ENCODE results near the gene ITIH5. TPM values are rescaled to one million over a fixed set of nuclear protein-coding genes. Genes with fewer than 3 reads are reported as not detected.
"Not testable (repeated sequence)": the region's sequence is repeated elsewhere in the genome, so short reads cannot be mapped to it uniquely, and the experiment has no call there.

The ITIH5 gene
- total RNA-seq (12.4 and 49.3 TPM in 2 replicates), polyA plus RNA-seq (0.11 and 0.22 TPM in 2 replicates), polyA minus RNA-seq (ENCODE audit: low replicate concordance) (not detected in 2 replicates)
- polyA plus RNA-seq (2012): 0.05 and 0.09 TPM in 2 replicates

DNA sequence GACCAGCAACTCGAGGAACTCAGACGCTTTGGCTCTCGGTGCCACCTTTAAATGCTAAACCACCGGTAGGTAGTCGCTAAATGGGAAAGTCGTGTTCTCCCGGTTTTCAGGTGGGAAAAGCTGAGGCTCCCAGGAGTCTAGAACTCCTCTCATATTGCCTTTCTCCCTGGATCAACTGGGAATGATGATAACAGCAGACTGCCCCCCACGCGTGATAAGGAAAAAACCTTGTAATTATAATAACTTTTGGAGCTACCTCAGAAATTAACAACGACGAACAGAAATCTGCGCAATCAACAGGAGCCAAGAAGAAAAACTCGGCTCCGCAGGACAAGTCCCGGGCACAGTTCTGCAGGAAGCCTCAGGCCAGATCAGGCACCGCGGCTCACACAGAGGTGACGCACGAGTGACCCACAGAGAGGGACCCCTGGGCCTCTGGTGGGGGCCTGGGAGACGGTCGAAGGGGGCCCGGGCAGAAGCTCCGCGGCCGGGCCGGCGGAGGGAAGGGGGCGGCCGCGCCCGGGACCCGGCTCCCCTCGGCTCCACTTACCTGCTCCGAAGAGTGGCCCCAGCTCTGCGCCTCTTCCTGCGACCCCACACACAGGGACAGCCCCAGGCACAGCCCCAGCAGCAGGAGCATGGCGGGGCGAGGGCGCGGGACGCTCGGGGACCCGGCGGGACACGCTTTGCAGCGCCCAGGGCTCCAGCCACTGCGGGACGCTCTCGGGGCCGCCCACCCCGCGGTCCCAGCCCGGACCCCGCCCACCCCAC, at the start of gene ITIH5:
ITIH5 (minus strand) TSS at position 714 of the 771 bp plus-strand sequence; CDS start at position 640, 74 bp downstream.
- H3K9me3 ChIP-seq (ENCODE audit: control insufficient read depth, insufficient read depth, low read depth, low read length): no peaks in the 10 kb centered on the region
- H3K4me3 ChIP-seq (replicated peaks in 1 of 4; ENCODE audit: control extremely low read depth in 1 of 4, insufficient read depth in 1 of 4, low read depth in 3 of 4, low read length in 4 of 4): peak within 1 kb of the TSS in 3 of 4 experiments; percentile 10 to 49 (median 44)
- no peaks in the 10 kb centered on the region for H4K20me1 ChIP-seq (ENCODE audit: control insufficient read depth, extremely low read depth, insufficient read depth, low read length)
- H3K79me2 ChIP-seq (ENCODE audit: control insufficient read depth, insufficient read depth, low read length): no peaks in the 10 kb centered on the region
- no peak within 1 kb of the TSS for H2AFZ ChIP-seq (ENCODE audit: low read length)
- DNase-seq (ENCODE audit: low read depth in 2 of 2): peak in 1 of 2 donors; percentile 5
- H3K27ac ChIP-seq (ENCODE audit: insufficient read depth, low read length): no peak within 1 kb of the TSS
- no peaks in the 10 kb centered on the region for H3K4me1 ChIP-seq (ENCODE audit: control insufficient read depth, extremely low read depth, insufficient read depth, low read length)
- H3K36me3 ChIP-seq (ENCODE audit: control insufficient read depth, insufficient read depth, low read length): no peaks in the 10 kb centered on the region
- no peak within 1 kb of the TSS for H3K4me2 ChIP-seq (ENCODE audit: extremely low read depth, insufficient read depth, low read length)
- TF ChIP-seq EZH2 (IDR thresholded peaks at IDR 0.05; ENCODE audit: low read length, missing control alignments): peak; percentile 82
- TF ChIP-seq, protein P1, sequence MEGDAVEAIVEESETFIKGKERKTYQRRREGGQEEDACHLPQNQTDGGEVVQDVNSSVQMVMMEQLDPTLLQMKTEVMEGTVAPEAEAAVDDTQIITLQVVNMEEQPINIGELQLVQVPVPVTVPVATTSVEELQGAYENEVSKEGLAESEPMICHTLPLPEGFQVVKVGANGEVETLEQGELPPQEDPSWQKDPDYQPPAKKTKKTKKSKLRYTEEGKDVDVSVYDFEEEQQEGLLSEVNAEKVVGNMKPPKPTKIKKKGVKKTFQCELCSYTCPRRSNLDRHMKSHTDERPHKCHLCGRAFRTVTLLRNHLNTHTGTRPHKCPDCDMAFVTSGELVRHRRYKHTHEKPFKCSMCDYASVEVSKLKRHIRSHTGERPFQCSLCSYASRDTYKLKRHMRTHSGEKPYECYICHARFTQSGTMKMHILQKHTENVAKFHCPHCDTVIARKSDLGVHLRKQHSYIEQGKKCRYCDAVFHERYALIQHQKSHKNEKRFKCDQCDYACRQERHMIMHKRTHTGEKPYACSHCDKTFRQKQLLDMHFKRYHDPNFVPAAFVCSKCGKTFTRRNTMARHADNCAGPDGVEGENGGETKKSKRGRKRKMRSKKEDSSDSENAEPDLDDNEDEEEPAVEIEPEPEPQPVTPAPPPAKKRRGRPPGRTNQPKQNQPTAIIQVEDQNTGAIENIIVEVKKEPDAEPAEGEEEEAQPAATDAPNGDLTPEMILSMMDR (conservative IDR thresholded peaks at IDR 0.05 in 1 of 2, IDR thresholded peaks at IDR 0.05 in 1 of 2; ENCODE audit: low read depth in 1 of 2, low read length in 2 of 2): no peak
- peaks cover 16% of the 10 kb centered on the region for H3K27me3 ChIP-seq (ENCODE audit: control insufficient read depth, insufficient read depth, low read length)
- H3K9ac ChIP-seq (ENCODE audit: insufficient read depth, low read length): no peak within 1 kb of the TSS

DNA sequence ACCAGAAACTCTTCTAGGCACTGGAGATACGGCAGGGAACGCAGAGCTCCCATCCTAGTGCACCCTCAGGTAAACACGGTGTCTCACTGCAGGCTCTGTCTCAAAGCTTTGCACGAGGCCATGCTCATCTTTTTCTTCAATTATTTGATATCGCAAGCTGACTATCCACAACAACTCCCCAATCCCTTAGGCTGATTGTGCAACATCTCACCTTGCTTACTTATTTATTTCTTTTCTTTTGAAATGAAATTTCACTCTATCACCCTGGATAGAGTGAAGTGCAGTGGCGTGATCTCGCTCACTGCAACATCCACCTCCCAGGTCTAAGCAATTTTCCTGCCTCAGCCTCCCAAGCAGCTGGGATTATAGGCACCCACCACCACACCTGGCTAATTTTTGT, 48.7 kb upstream of the ITIH5 start:
- no peak for DNase-seq (ENCODE audit: low read depth in 2 of 2)
- Histone ChIP-seq H2AFZ (ENCODE audit: low read length) (no peak overlapping the region), H3K9ac (ENCODE audit: insufficient read depth, low read length) (no peak overlapping the region), H3K27ac (ENCODE audit: insufficient read depth, low read length) (no peak overlapping the region), H3K36me3 (ENCODE audit: control insufficient read depth, insufficient read depth, low read length) (no peaks in the 10 kb centered on the region), H3K27me3 (ENCODE audit: control insufficient read depth, insufficient read depth, low read length) (no peaks in the 10 kb centered on the region), H3K79me2 (ENCODE audit: control insufficient read depth, insufficient read depth, low read length) (no peaks in the 10 kb centered on the region), H4K20me1 (ENCODE audit: control insufficient read depth, extremely low read depth, insufficient read depth, low read length) (no peaks in the 10 kb centered on the region), H3K4me3 (replicated peaks in 1 of 4; ENCODE audit: control extremely low read depth in 1 of 4, insufficient read depth in 1 of 4, low read depth in 3 of 4, low read length in 4 of 4) (no peak overlapping the region), H3K4me1 (ENCODE audit: control insufficient read depth, extremely low read depth, insufficient read depth, low read length) (no peaks in the 10 kb centered on the region), H3K4me2 (ENCODE audit: extremely low read depth, insufficient read depth, low read length) (no peak overlapping the region), H3K9me3 (ENCODE audit: control insufficient read depth, insufficient read depth, low read depth, low read length) (no peaks in the 10 kb centered on the region)
- TF ChIP-seq, protein P1 (conservative IDR thresholded peaks at IDR 0.05 in 1 of 2, IDR thresholded peaks at IDR 0.05 in 1 of 2; ENCODE audit: low read depth in 1 of 2, low read length in 2 of 2): no peak
- TF ChIP-seq EZH2 (IDR thresholded peaks at IDR 0.05; ENCODE audit: low read length, missing control alignments): no peak

DNA sequence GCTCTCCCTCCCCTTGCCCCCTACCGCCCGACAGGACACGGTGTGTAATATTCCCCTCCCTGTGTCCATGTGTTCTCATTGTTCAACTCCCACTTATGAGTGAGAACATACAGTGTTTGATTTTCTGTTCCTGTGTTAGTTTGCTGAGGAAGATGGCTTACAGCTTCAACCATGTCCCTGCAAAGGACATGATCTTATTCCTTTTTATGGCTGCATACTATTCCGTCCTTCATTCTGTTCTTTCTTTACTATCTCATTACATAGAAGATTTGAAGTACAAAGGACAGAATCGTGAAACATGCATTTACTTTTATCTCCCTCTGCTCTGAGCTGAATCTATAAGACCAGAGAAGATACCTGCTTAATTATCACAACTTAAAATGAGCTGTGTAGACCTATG, 44.3 kb upstream of the ITIH5 start:
- not testable (repeated sequence) for H3K4me3 ChIP-seq (replicated peaks in 1 of 4; ENCODE audit: control extremely low read depth in 1 of 4, insufficient read depth in 1 of 4, low read depth in 3 of 4, low read length in 4 of 4)

More for the DNA sequence above, 44.3 kb upstream of the ITIH5 start:
- H2AFZ ChIP-seq (ENCODE audit: low read length); DNase-seq (ENCODE audit: low read depth in 2 of 2); H3K27me3 ChIP-seq (ENCODE audit: control insufficient read depth, insufficient read depth, low read length); H3K9ac ChIP-seq (ENCODE audit: insufficient read depth, low read length); H3K4me1 ChIP-seq (ENCODE audit: control insufficient read depth, extremely low read depth, insufficient read depth, low read length); H4K20me1 ChIP-seq (ENCODE audit: control insufficient read depth, extremely low read depth, insufficient read depth, low read length); H3K9me3 ChIP-seq (ENCODE audit: control insufficient read depth, insufficient read depth, low read depth, low read length); H3K27ac ChIP-seq (ENCODE audit: insufficient read depth, low read length); H3K79me2 ChIP-seq (ENCODE audit: control insufficient read depth, insufficient read depth, low read length); H3K4me2 ChIP-seq (ENCODE audit: extremely low read depth, insufficient read depth, low read length); H3K36me3 ChIP-seq (ENCODE audit: control insufficient read depth, insufficient read depth, low read length): not testable (repeated sequence)

Data from fibroblast of lung (primary cell).